A549 (cell line): ENCODE measurements around the gene LY6G6D. TPM values are rescaled to one million over a fixed set of nuclear protein-coding genes. Genes with fewer than 3 reads are reported as not detected.

Source experiments
- ATAC-seq, 2 experiments: fragments of 200-7000 bp in 1 of 2; fragments of >200 bp in 1 of 2; cut with Nextera tagmentation in 1 of 2; cut with Tn5 transposase in 1 of 2; 3 replicates each; pipeline versions ENCODE4 v1.8.0 to v1.9.1; 2018 to 2020; ENCODE audit warnings: mild to moderate bottlenecking in 1 of 2, moderate library complexity in 1 of 2
- CTCF ChIA-PET: fragments of 300-600 bp; sonication (Branson Sonifier 250); formaldehyde crosslinking; extraction: SDS; loops from one replicate; lab custom pipeline; 2021; ENCODE audit warnings: antibody characterized with exemption, inconsistent platforms; lab: Yijun Ruan, JAX
- POLR2A ChIA-PET: fragments of 350-600 bp; formaldehyde crosslinking; extraction: SDS; loops from one replicate; lab custom pipeline; 2021; ENCODE audit warnings: antibody characterized with exemption, inconsistent platforms; lab: Yijun Ruan, JAX
- DNase-seq, 2 experiments: peaks; one replicate each; pipeline versions ENCODE4 v3.0.0 to v3.0.0-alpha.2; 2011 to 2016; ENCODE audit warnings: low read depth in 1 of 2, low spot score in 1 of 2
- FAIRE-seq: peaks from 2 replicates; lab custom pipeline; 2011; peaks lifted over from hg19 to GRCh38; lab: Jason Lieb, UNC
- H3K27ac ChIP-seq, 2 experiments: fragments of >200 bp; sonication (Bioruptor Twin); formaldehyde crosslinking; 3 replicates each; pipeline ENCODE4 v1.5.1; 2016 to 2017
- H3K4me1 ChIP-seq: fragments of >200 bp; sonication (Bioruptor Twin); formaldehyde crosslinking; 3 replicates; pipeline ENCODE4 v1.6.1; 2016
- H3K4me2 ChIP-seq: fragments of >200 bp; sonication (Bioruptor Twin); formaldehyde crosslinking; 3 replicates; pipeline ENCODE4 v1.6.1; 2016
- H3K4me3 ChIP-seq: fragments of >200 bp; sonication (Bioruptor Twin); formaldehyde crosslinking; 3 replicates; pipeline ENCODE4 v1.5.1; 2016
- H3K9me3 ChIP-seq: fragments of >200 bp; sonication (Bioruptor Twin); formaldehyde crosslinking; 3 replicates; pipeline ENCODE4 v1.6.1; 2016
- ATOH8 ChIP-seq: fragments of 250-450 bp; sonication (Bioruptor Pico); IDR thresholded peaks from 2 replicates; pipeline ENCODE4 v1.5.0; 2020; ENCODE audit warnings: low read depth, mild to moderate bottlenecking, moderate library complexity
- BCL3 ChIP-seq: fragments of >200 bp; sonication (Bioruptor Twin); formaldehyde crosslinking; IDR thresholded peaks from 3 replicates; pipeline ENCODE4 v1.6.1; 2016
- CBX2 ChIP-seq: fragments of 200-600 bp; sonication (generic); IDR thresholded peaks from 2 replicates; pipeline ENCODE4 v1.6.1; 2016; ENCODE audit warnings: low read depth, mild to moderate bottlenecking, borderline replicate concordance
- CHD2 ChIP-seq: fragments of 150-350 bp; IDR thresholded peaks from 2 replicates; pipeline ENCODE4 v1.6.1; 2014; ENCODE audit warnings: low read length; ENCODE audit not compliant: partially characterized antibody
- CHD4 ChIP-seq: fragments of 200-600 bp; sonication (generic); IDR thresholded peaks from 2 replicates; pipeline ENCODE4 v1.6.1; 2016; ENCODE audit warnings: antibody characterized with exemption, mild to moderate bottlenecking, borderline replicate concordance
- CTCF ChIP-seq: fragments of >200 bp; sonication (Bioruptor Twin); formaldehyde crosslinking; IDR thresholded peaks from 3 replicates; pipeline ENCODE4 v1.5.1; 2016
- ELK1 ChIP-seq: fragments of 150-350 bp; IDR thresholded peaks from 2 replicates; pipeline ENCODE4 v1.6.1; 2014; ENCODE audit warnings: low read depth, mild to moderate bottlenecking, low read length
- EP300 ChIP-seq, 2 experiments: fragments of >200 bp; sonication (Bioruptor Twin); formaldehyde crosslinking; IDR thresholded peaks; 2 replicates in 1 of 2; 3 replicates in 1 of 2; pipeline ENCODE4 v1.6.1; 2016 to 2017
- ESRRA ChIP-seq: fragments of 150-350 bp; IDR thresholded peaks from 2 replicates; pipeline ENCODE4 v1.6.1; 2014; ENCODE audit warnings: mild to moderate bottlenecking, low read length, borderline replicate concordance
- FOSL2 ChIP-seq, 2 experiments: fragments of 450-650 bp in 1 of 2; fragments of >200 bp in 1 of 2; sonication (Bioruptor Twin) in 1 of 2; formaldehyde crosslinking; IDR thresholded peaks; 2 replicates each; pipeline versions ENCODE4 v1.5.0 to v1.6.1; 2016 to 2020; ENCODE audit warnings: mild to moderate bottlenecking in 1 of 2, moderate library complexity in 1 of 2
- GATA3 ChIP-seq: IDR thresholded peaks from 2 replicates; pipeline ENCODE4 v1.6.1; 2012; ENCODE audit warnings: borderline replicate concordance
- HDAC2 ChIP-seq: fragments of 200-600 bp; sonication (generic); IDR thresholded peaks from 2 replicates; pipeline ENCODE4 v1.6.1; 2016
- HES2 ChIP-seq: fragments of >200 bp; sonication (Bioruptor Twin); formaldehyde crosslinking; IDR thresholded peaks from 2 replicates; pipeline ENCODE4 v1.6.1; 2016
- HEYL ChIP-seq: fragments of 250-450 bp; sonication (Bioruptor Pico); IDR thresholded peaks from 2 replicates; pipeline ENCODE4 v1.8.0; 2021; ENCODE audit warnings: mild to moderate bottlenecking, moderate library complexity
- HMGXB4 ChIP-seq: fragments of 250-450 bp; sonication (Bioruptor Pico); IDR thresholded peaks from 2 replicates; pipeline ENCODE4 v1.5.0; 2021; ENCODE audit warnings: mild to moderate bottlenecking, moderate library complexity, borderline replicate concordance
- HOXA7 ChIP-seq: fragments of 250-450 bp; sonication (Bioruptor Pico); IDR thresholded peaks from 2 replicates; pipeline ENCODE4 v1.5.0; 2020; ENCODE audit warnings: mild to moderate bottlenecking, moderate library complexity
- MYC ChIP-seq: IDR thresholded peaks from 2 replicates; pipeline ENCODE4 v1.6.1; 2012; ENCODE audit warnings: mild to moderate bottlenecking, inconsistent platforms, low read length, improper control_type of control experiment, borderline replicate concordance
- NFE2L2 ChIP-seq: fragments of 150-350 bp; conservative IDR thresholded peaks from 2 replicates; pipeline ENCODE4 v1.6.1; 2014; ENCODE audit warnings: low read length
- NPAS2 ChIP-seq: fragments of 250-450 bp; sonication (Bioruptor Pico); IDR thresholded peaks from 2 replicates; pipeline ENCODE4 v1.8.0; 2022; ENCODE audit warnings: mild to moderate bottlenecking, moderate library complexity, borderline replicate concordance
- PBX3 ChIP-seq: IDR thresholded peaks from 2 replicates; pipeline ENCODE4 v1.6.1; 2012
- POLR2AphosphoS2 ChIP-seq: conservative IDR thresholded peaks from 2 replicates; pipeline ENCODE4 v1.6.1; 2012; ENCODE audit warnings: low read length, improper control_type of control experiment, inconsistent platforms
- RCOR1 ChIP-seq: fragments of 150-350 bp; IDR thresholded peaks from 2 replicates; pipeline ENCODE4 v1.6.1; 2014; ENCODE audit warnings: antibody characterized with exemption, low read length, low read depth
- RFX5 ChIP-seq: fragments of 450-650 bp; IDR thresholded peaks from 2 replicates; pipeline ENCODE4 v1.7.1; 2014; ENCODE audit warnings: antibody characterized with exemption, mild to moderate bottlenecking, moderate library complexity
- SMC3 ChIP-seq: fragments of >200 bp; sonication (Bioruptor Twin); formaldehyde crosslinking; IDR thresholded peaks from 3 replicates; pipeline ENCODE4 v1.6.1; 2018; ENCODE audit warnings: inconsistent platforms
- TFCP2L1 ChIP-seq: fragments of 250-450 bp; sonication (Bioruptor Pico); IDR thresholded peaks from 2 replicates; pipeline ENCODE4 v1.5.0; 2021; ENCODE audit warnings: mild to moderate bottlenecking
- ZFP36 ChIP-seq: fragments of 450-650 bp; IDR thresholded peaks from 2 replicates; pipeline ENCODE4 v1.6.1; 2014; ENCODE audit warnings: borderline replicate concordance; ENCODE audit not compliant: partially characterized antibody
- ZSCAN20 ChIP-seq: fragments of 250-450 bp; sonication (Bioruptor Pico); IDR thresholded peaks from 2 replicates; pipeline ENCODE4 v1.8.0; 2022; ENCODE audit warnings: mild to moderate bottlenecking, moderate library complexity
- WGBS: methylation state at CpG from one replicate; pipeline ENCODE4 v1.1.6; 2017; ENCODE audit errors: missing lambda C conversion rate; 5-methylcytosine and 5-hydroxymethylcytosine counted together
- polyA plus RNA-seq, 4 experiments: library from polyadenylated mRNA; depleted of rRNA in 3 of 4; stranded (reverse); fragments of >200 nt; fragmentation: RNase III in 1 of 4; extraction: RNeasy Plus Mini Kit Qiagen cat#74134 plus additional on column Dnase treatment in 1 of 4; gene quantifications; 2 replicates in 3 of 4; 3 replicates in 1 of 4; pipeline ENCODE4 v1.2.3, GENCODE V29; 2011 to 2017

The LY6G6D gene
- polyA plus RNA-seq, 2 of the 4 experiments (the other 2 are of a cell fraction): not detected

GRCh38 chr6:31762878-31763618 is 47.9 kb downstream of the LY6G6D start:
- no peak overlapping the region for H3K4me3 ChIP-seq
- WGBS: 71% methylated on average over 3 of the region's 8 CpGs
- DNase-seq: no peak
- no peak overlapping the region for H3K4me2 ChIP-seq
- TF ChIP-seq EP300 (IDR thresholded peaks at IDR 0.05) (no peak), PBX3 (no peak), RCOR1 (no peak), HES2 (no peak), NPAS2 (CRISPR knock-in tag) (no peak), HEYL (CRISPR knock-in tag) (no peak), CHD2 (no peak), CTCF (no peak), HOXA7 (CRISPR knock-in tag) (no peak), GATA3 (no peak), SMC3 (no peak), CHD4 (no peak), HMGXB4 (CRISPR knock-in tag) (no peak), HDAC2 (no peak)
- no peaks in the 10 kb centered on the region for H3K9me3 ChIP-seq
- ATAC-seq: no peak; a peak in 1 of 6 replicates
- no peak for FAIRE-seq
- no peak overlapping the region for H3K27ac ChIP-seq
- ChIA-PET CTCF (no interaction called here), POLR2A (no interaction called here)
- H3K4me1 ChIP-seq: no peaks in the 10 kb centered on the region

GRCh38 chr6:31763619-31763940 is 48.4 kb downstream of the LY6G6D start:
- Histone ChIP-seq H3K9me3 (no peaks in the 10 kb centered on the region), H3K4me2 (no peak overlapping the region), H3K27ac (no peak overlapping the region), H3K4me1 (no peaks in the 10 kb centered on the region), H3K4me3 (no peak overlapping the region)
- ChIA-PET CTCF (no interaction called here), POLR2A (no interaction called here)
- ATAC-seq (peak; percentile 39 to 46; a peak in 3 of 6 replicates), DNase-seq (peak in 1 of 2 experiments; percentile 19), FAIRE-seq (no peak)
- whole genome bisulfite sequencing: 57% methylated on average over 1 of the region's 1 CpG
- TF ChIP-seq PBX3 (no peak), POLR2AphosphoS2 (no peak), ELK1 (no peak), RFX5 (no peak), TFCP2L1 (CRISPR knock-in tag) (no peak), ATOH8 (CRISPR knock-in tag) (no peak), MYC (no peak), CBX2 (no peak), FOSL2 (IDR thresholded peaks at IDR 0.05) (no peak), FOSL2 (CRISPR knock-in tag; IDR thresholded peaks at IDR 0.05) (no peak), BCL3 (no peak), NFE2L2 (no peak), ESRRA (no peak), RCOR1 (no peak), EP300 (IDR thresholded peaks at IDR 0.05) (no peak), ZSCAN20 (CRISPR knock-in tag) (no peak), ZFP36 (no peak)
